Measurements from ENCODE around the gene PDE6A.
"Not testable (repeated sequence)": the region's sequence is repeated elsewhere in the genome, so short reads cannot be mapped to it uniquely, and the experiment has no call there.

Gene PDE6A

GRCh38 chr5:149883550-149883949, 61.0 kb downstream of the PDE6A start:
- no peak overlapping the region for H3K4me3 ChIP-seq (ENCODE audit: low read length)
- DNase-seq (ENCODE audit: low read depth) = no peak
- TF ChIP-seq CTCF (conservative IDR thresholded peaks at IDR 0.05; ENCODE audit: low read depth, low read length) = no peak

- DNase-seq (ENCODE audit: low read depth); H3K4me3 ChIP-seq (ENCODE audit: low read length): not testable (repeated sequence)
These were observed 62.0 kb downstream of the PDE6A start for GRCh38 chr5:149882633-149883032.

- TF ChIP-seq CTCF (conservative IDR thresholded peaks at IDR 0.05; ENCODE audit: low read depth, low read length) = no peak
These were observed 62.7 kb downstream of the PDE6A start for GRCh38 chr5:149881874-149882273.

GRCh38 chr5:149881069-149881622, 63.4 kb downstream of the PDE6A start:
- TF ChIP-seq CTCF (conservative IDR thresholded peaks at IDR 0.05; ENCODE audit: low read depth, low read length) = no peak
- DNase-seq (ENCODE audit: low read depth) = no peak
- no peak overlapping the region for H3K4me3 ChIP-seq (ENCODE audit: low read length)

More at GRCh38 chr5:149881874-149882273, 62.7 kb downstream of the PDE6A start:
- no peak for DNase-seq (ENCODE audit: low read depth)
- no peak overlapping the region for H3K4me3 ChIP-seq (ENCODE audit: low read length)

- DNase-seq (ENCODE audit: low read depth); H3K4me3 ChIP-seq (ENCODE audit: low read length): not testable (repeated sequence)
These were observed 65.0 kb downstream of the PDE6A start for GRCh38 chr5:149879593-149879992.

- TF ChIP-seq CTCF (conservative IDR thresholded peaks at IDR 0.05; ENCODE audit: low read depth, low read length) = no peak
- H3K4me3 ChIP-seq (ENCODE audit: low read length) = no peak overlapping the region
- DNase-seq (ENCODE audit: low read depth) = no peak
These were observed 66.2 kb downstream of the PDE6A start for GRCh38 chr5:149878371-149878770.

GRCh38 chr5:149873896-149874295, 70.7 kb downstream of the PDE6A start:
- no peak overlapping the region for H3K4me3 ChIP-seq (ENCODE audit: low read length)
- no peak for DNase-seq (ENCODE audit: low read depth)
- no peak for TF ChIP-seq CTCF (conservative IDR thresholded peaks at IDR 0.05; ENCODE audit: low read depth, low read length)

- TF ChIP-seq CTCF (conservative IDR thresholded peaks at IDR 0.05; ENCODE audit: low read depth, low read length) = no peak
- H3K4me3 ChIP-seq (ENCODE audit: low read length) = no peak overlapping the region
- DNase-seq (ENCODE audit: low read depth) = no peak
These were observed 72.1 kb downstream of the PDE6A start for GRCh38 chr5:149872351-149873040.

Measured in retinal pigment epithelial cell (primary cell).